Mesenchymal stem cell (in vitro differentiated cells and primary cell): ENCODE data around the gene PWWP2B.
A peak's percentile ranks its signal among the peaks of the same experiment; 100 is the strongest.

Source experiments
- DNase-seq: peaks from one replicate; pipeline ENCODE4 v3.0.0-alpha.2; 2013
- H2AFZ ChIP-seq: one replicate; pipeline ENCODE4 v1.6.1; 2013; ENCODE audit warnings: low read depth, mild to moderate bottlenecking, control low read depth, inconsistent platforms, low read length, moderate library complexity
- H2AK5ac ChIP-seq: 2 replicates; pipeline ENCODE4 v1.6.1; 2013; ENCODE audit warnings: low read length, moderate library complexity, mild to moderate bottlenecking, inconsistent platforms; ENCODE audit not compliant: severe bottlenecking
- H2BK120ac ChIP-seq: one replicate; pipeline ENCODE4 v1.6.1; 2013; ENCODE audit warnings: low read depth, mild to moderate bottlenecking, inconsistent platforms, low read length, moderate library complexity
- H2BK12ac ChIP-seq, 2 experiments: one replicate each; pipeline ENCODE4 v1.6.1; 2013; ENCODE audit warnings: inconsistent platforms in 2 of 2, low read length in 2 of 2, mild to moderate bottlenecking in 2 of 2, moderate library complexity in 2 of 2, control low read depth in 1 of 2
- H2BK15ac ChIP-seq: one replicate; pipeline ENCODE4 v1.6.1; 2013; ENCODE audit warnings: mild to moderate bottlenecking, low read depth, inconsistent platforms; ENCODE audit not compliant: poor library complexity, severe bottlenecking
- H2BK5ac ChIP-seq: 2 replicates; pipeline ENCODE4 v1.6.1; 2013; ENCODE audit warnings: low read depth, mild to moderate bottlenecking, low read length, control low read depth, inconsistent platforms; ENCODE audit not compliant: poor library complexity, severe bottlenecking
- H3K14ac ChIP-seq, 2 experiments: one replicate each; pipeline ENCODE4 v1.6.1; 2013; ENCODE audit warnings: inconsistent platforms in 2 of 2, low read length in 2 of 2, control low read depth in 1 of 2, mild to moderate bottlenecking in 1 of 2, moderate library complexity in 1 of 2
- H3K18ac ChIP-seq, 2 experiments: one replicate each; pipeline ENCODE4 v1.6.1; 2013; ENCODE audit warnings: inconsistent platforms in 2 of 2, low read length in 2 of 2, control low read depth in 1 of 2, low read depth in 1 of 2, mild to moderate bottlenecking in 1 of 2
- H3K23ac ChIP-seq, 2 experiments: one replicate each; pipeline ENCODE4 v1.6.1; 2013; ENCODE audit warnings: inconsistent platforms in 2 of 2, low read length in 2 of 2, mild to moderate bottlenecking in 2 of 2, moderate library complexity in 2 of 2, control low read depth in 1 of 2
- H3K27ac ChIP-seq: 2 replicates; pipeline ENCODE4 v1.5.1; 2013; ENCODE audit warnings: mild to moderate bottlenecking, moderate library complexity, low read length, control low read depth, inconsistent platforms; ENCODE audit not compliant: poor library complexity, severe bottlenecking
- H3K27me3 ChIP-seq, 2 experiments: 2 replicates each; pipeline versions ENCODE4 v1.6.1 to v1.7.0; 2013; ENCODE audit warnings: low read length in 2 of 2, mild to moderate bottlenecking in 2 of 2, moderate library complexity in 2 of 2, control low read depth in 1 of 2, inconsistent platforms in 1 of 2; ENCODE audit not compliant: control insufficient read depth in 1 of 2, insufficient read depth in 1 of 2
- H3K36me3 ChIP-seq, 2 experiments: 2 replicates each; pipeline versions ENCODE4 v1.6.1 to v1.7.0; 2013; ENCODE audit warnings: low read length in 2 of 2, control low read depth in 1 of 2, inconsistent platforms in 1 of 2, low read depth in 1 of 2, mild to moderate bottlenecking in 1 of 2; ENCODE audit not compliant: insufficient read depth in 2 of 2, control insufficient read depth in 1 of 2
- H3K4ac ChIP-seq, 2 experiments: one replicate each; pipeline ENCODE4 v1.6.1; 2013; ENCODE audit warnings: inconsistent platforms in 2 of 2, low read length in 2 of 2, mild to moderate bottlenecking in 2 of 2, moderate library complexity in 2 of 2, control low read depth in 1 of 2, low read depth in 1 of 2
- H3K4me1 ChIP-seq: 2 replicates; pipeline ENCODE4 v1.6.1; 2013; ENCODE audit warnings: low read depth, low read length, control low read depth; ENCODE audit not compliant: control insufficient read depth, insufficient read depth
- H3K4me2 ChIP-seq: 2 replicates; pipeline ENCODE4 v1.6.1; 2013; ENCODE audit warnings: low read length, mild to moderate bottlenecking, inconsistent platforms; ENCODE audit not compliant: poor library complexity, severe bottlenecking
- H3K4me3 ChIP-seq, 2 experiments: 2 replicates each; pipeline versions ENCODE4 v1.5.1 to v1.7.0; 2013; ENCODE audit warnings: low read length in 2 of 2, mild to moderate bottlenecking in 2 of 2, control low read depth in 1 of 2, low read depth in 1 of 2; ENCODE audit not compliant: insufficient read depth in 1 of 2
- H3K79me1 ChIP-seq: replicated peaks from 2 replicates; pipeline ENCODE4 v1.6.1; 2013; ENCODE audit warnings: mild to moderate bottlenecking, control low read depth, low read length, inconsistent platforms; ENCODE audit not compliant: poor library complexity, severe bottlenecking
- H3K9ac ChIP-seq: 2 replicates; pipeline ENCODE4 v1.7.0; 2013; ENCODE audit warnings: mild to moderate bottlenecking, low read length, moderate library complexity
- H3K9me3 ChIP-seq: 2 replicates; pipeline ENCODE4 v1.7.0; 2013; ENCODE audit warnings: mild to moderate bottlenecking, low read length; ENCODE audit not compliant: control insufficient read depth
- H4K8ac ChIP-seq: one replicate; pipeline ENCODE4 v1.6.1; 2013; ENCODE audit warnings: inconsistent platforms, mild to moderate bottlenecking, low read length, moderate library complexity
- H4K91ac ChIP-seq: one replicate; pipeline ENCODE4 v1.6.1; 2013; ENCODE audit warnings: mild to moderate bottlenecking, low read length, inconsistent platforms
- WGBS: methylation state at CpG from one replicate; pipeline ENCODE4 v1.1.7; 2013; ENCODE audit warnings: mixed read lengths; 5-methylcytosine and 5-hydroxymethylcytosine counted together

PWWP2B gene

GRCh38 chr10:132364594-132364970 is 32.4 kb upstream of the PWWP2B start:
- no peaks in the 10 kb centered on the region for H3K27me3 ChIP-seq
- H2AK5ac ChIP-seq: no peak overlapping the region
- H3K9ac ChIP-seq: no peak overlapping the region
- no peak overlapping the region for H3K18ac ChIP-seq
- no peak overlapping the region for H2AFZ ChIP-seq
- H3K9me3 ChIP-seq: no peaks in the 10 kb centered on the region
- no peak overlapping the region for H4K8ac ChIP-seq
- H3K4ac ChIP-seq: no peak overlapping the region
- H3K4me1 ChIP-seq: no peaks in the 10 kb centered on the region
- no peak overlapping the region for H3K4me2 ChIP-seq
- no peak overlapping the region for H4K91ac ChIP-seq
- H3K27ac ChIP-seq: no peak overlapping the region
- no peaks in the 10 kb centered on the region for H3K79me1 ChIP-seq
- DNase-seq: no peak
- no peak overlapping the region for H3K14ac ChIP-seq
- no peak overlapping the region for H3K23ac ChIP-seq
- H3K36me3 ChIP-seq: peaks cover 29 to 37% of the 10 kb centered on the region in 2 experiments
- no peak overlapping the region for H2BK120ac ChIP-seq
- H2BK5ac ChIP-seq: no peak overlapping the region
- H2BK15ac ChIP-seq: no peak overlapping the region
- H2BK12ac ChIP-seq: no peak overlapping the region
- 97% methylated on average over 14 of the region's 14 CpGs for WGBS
- H3K4me3 ChIP-seq: no peak overlapping the region

- no peak overlapping the region for H3K18ac ChIP-seq
- no peak overlapping the region for H2AK5ac ChIP-seq
These were observed 31.9 kb upstream of the PWWP2B start for GRCh38 chr10:132365102-132365501.

GRCh38 chr10:132366006-132366405 is 31.0 kb upstream of the PWWP2B start:
- no peak overlapping the region for H2AFZ ChIP-seq
- H4K91ac ChIP-seq: no peak overlapping the region
- H3K4me3 ChIP-seq: no peak overlapping the region
- H4K8ac ChIP-seq: no peak overlapping the region
- H3K4ac ChIP-seq: no peak overlapping the region
- H2AK5ac ChIP-seq: no peak overlapping the region
- H3K27me3 ChIP-seq: no peaks in the 10 kb centered on the region
- no peak overlapping the region for H3K18ac ChIP-seq
- H3K14ac ChIP-seq: no peak overlapping the region
- no peaks in the 10 kb centered on the region for H3K9me3 ChIP-seq
- no peaks in the 10 kb centered on the region for H3K79me1 ChIP-seq
- no peak overlapping the region for H3K23ac ChIP-seq
- H2BK120ac ChIP-seq: no peak overlapping the region
- H3K27ac ChIP-seq: no peak overlapping the region
- no peak overlapping the region for H3K4me2 ChIP-seq
- H2BK15ac ChIP-seq: no peak overlapping the region
- H3K36me3 ChIP-seq: peaks cover 29 to 34% of the 10 kb centered on the region in 2 experiments
- H3K9ac ChIP-seq: no peak overlapping the region
- H3K4me1 ChIP-seq: peaks cover 1% of the 10 kb centered on the region
- H2BK5ac ChIP-seq: no peak overlapping the region
- 93% methylated on average over 8 of the region's 8 CpGs for WGBS
- H2BK12ac ChIP-seq: no peak overlapping the region
- DNase-seq: no peak

More at GRCh38 chr10:132365102-132365501, 31.9 kb upstream of the PWWP2B start:
- Histone ChIP-seq H3K14ac (no peak overlapping the region), H3K27me3 (no peaks in the 10 kb centered on the region), H2AFZ (no peak overlapping the region), H2BK5ac (no peak overlapping the region), H3K4me3 (no peak overlapping the region), H3K4me2 (no peak overlapping the region), H2BK120ac (no peak overlapping the region), H3K36me3 (peaks cover 29 to 34% of the 10 kb centered on the region in 2 experiments), H3K9ac (no peak overlapping the region), H3K4me1 (no peaks in the 10 kb centered on the region), H2BK12ac (no peak overlapping the region), H2BK15ac (no peak overlapping the region), H4K8ac (no peak overlapping the region), H3K4ac (no peak overlapping the region), H3K27ac (no peak overlapping the region), H3K23ac (no peak overlapping the region), H4K91ac (no peak overlapping the region), H3K9me3 (no peaks in the 10 kb centered on the region), H3K79me1 (no peaks in the 10 kb centered on the region)
- no peak for DNase-seq
- WGBS: 94% methylated on average over 9 of the region's 9 CpGs

DNA sequence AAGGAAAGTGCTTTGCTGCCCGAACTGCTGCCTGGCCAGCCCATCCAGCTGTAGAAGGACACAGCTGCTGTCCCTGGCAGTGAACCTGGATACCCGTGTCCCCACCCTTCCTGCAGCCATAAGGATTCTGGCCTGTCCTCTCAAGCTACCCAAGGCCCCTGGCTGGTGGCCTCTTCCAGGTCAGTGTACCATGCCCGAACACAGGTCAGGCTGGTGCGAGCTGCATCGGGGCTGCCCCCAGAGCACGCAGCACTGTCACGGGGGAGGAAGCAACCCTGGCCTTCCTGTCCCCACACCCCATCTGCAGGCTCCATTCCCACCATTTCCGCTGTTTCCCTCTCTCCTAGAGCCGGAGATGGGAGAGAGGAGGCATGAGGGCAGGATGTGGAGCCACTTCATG is 30.5 kb upstream of the PWWP2B start:
- H3K4me1 ChIP-seq: peaks cover 2% of the 10 kb centered on the region
- no peaks in the 10 kb centered on the region for H3K9me3 ChIP-seq
- no peak overlapping the region for H2BK120ac ChIP-seq
- H3K79me1 ChIP-seq: no peaks in the 10 kb centered on the region
- H2BK5ac ChIP-seq: no peak overlapping the region
- H3K4ac ChIP-seq: no peak overlapping the region
- H2BK12ac ChIP-seq: no peak overlapping the region
- no peak for DNase-seq
- H2AK5ac ChIP-seq: no peak overlapping the region
- H4K91ac ChIP-seq: no peak overlapping the region
- H3K27ac ChIP-seq: no peak overlapping the region
- 95% methylated on average over 7 of the region's 9 CpGs for WGBS
- H3K23ac ChIP-seq: no peak overlapping the region
- H3K27me3 ChIP-seq: no peaks in the 10 kb centered on the region
- no peak overlapping the region for H3K14ac ChIP-seq
- no peak overlapping the region for H3K18ac ChIP-seq
- peaks cover 28 to 34% of the 10 kb centered on the region in 2 experiments for H3K36me3 ChIP-seq
- H2AFZ ChIP-seq: no peak overlapping the region
- no peak overlapping the region for H3K9ac ChIP-seq
- H2BK15ac ChIP-seq: no peak overlapping the region
- H3K4me2 ChIP-seq: no peak overlapping the region
- no peak overlapping the region for H4K8ac ChIP-seq
- H3K4me3 ChIP-seq: peak overlapping the region in 1 of 2 experiments; percentile 1
